ENCODE measurements around the gene LCE2D.
"Not testable (repeated sequence)": the region's sequence is repeated elsewhere in the genome, so short reads cannot be mapped to it uniquely, and the experiment has no call there.

The LCE2D gene

GRCh38 chr1:152654110-152654509 is 9.1 kb upstream of the LCE2D start:
- no peak overlapping the region for H3K27ac ChIP-seq (replicated peaks)
- H3K27me3 ChIP-seq (ENCODE audit: insufficient read depth, poor library complexity, severe bottlenecking): no peaks in the 10 kb centered on the region
- TF ChIP-seq GABPA (IDR thresholded peaks at IDR 0.05; ENCODE audit: low read depth): no peak
- no peak for TF ChIP-seq POLR2AphosphoS5 (IDR thresholded peaks at IDR 0.05; ENCODE audit: low read depth)
- TF ChIP-seq CTCF (IDR thresholded peaks at IDR 0.05; ENCODE audit: insufficient read depth, low read length): peak; percentile 52
- peak; percentile 38 to 72 for DNase-seq (ENCODE audit: low read depth in 1 of 2, low spot score in 1 of 2)
- no peak overlapping the region for H3K4me3 ChIP-seq (replicated peaks; ENCODE audit: insufficient read depth, low read length)

- Histone ChIP-seq H3K27me3 (ENCODE audit: insufficient read depth, poor library complexity, severe bottlenecking) (no peaks in the 10 kb centered on the region), H3K4me3 (replicated peaks; ENCODE audit: insufficient read depth, low read length) (no peak overlapping the region), H3K27ac (replicated peaks) (no peak overlapping the region)
- no peak for DNase-seq (ENCODE audit: low read depth in 1 of 2, low spot score in 1 of 2)
- TF ChIP-seq, protein P1, sequence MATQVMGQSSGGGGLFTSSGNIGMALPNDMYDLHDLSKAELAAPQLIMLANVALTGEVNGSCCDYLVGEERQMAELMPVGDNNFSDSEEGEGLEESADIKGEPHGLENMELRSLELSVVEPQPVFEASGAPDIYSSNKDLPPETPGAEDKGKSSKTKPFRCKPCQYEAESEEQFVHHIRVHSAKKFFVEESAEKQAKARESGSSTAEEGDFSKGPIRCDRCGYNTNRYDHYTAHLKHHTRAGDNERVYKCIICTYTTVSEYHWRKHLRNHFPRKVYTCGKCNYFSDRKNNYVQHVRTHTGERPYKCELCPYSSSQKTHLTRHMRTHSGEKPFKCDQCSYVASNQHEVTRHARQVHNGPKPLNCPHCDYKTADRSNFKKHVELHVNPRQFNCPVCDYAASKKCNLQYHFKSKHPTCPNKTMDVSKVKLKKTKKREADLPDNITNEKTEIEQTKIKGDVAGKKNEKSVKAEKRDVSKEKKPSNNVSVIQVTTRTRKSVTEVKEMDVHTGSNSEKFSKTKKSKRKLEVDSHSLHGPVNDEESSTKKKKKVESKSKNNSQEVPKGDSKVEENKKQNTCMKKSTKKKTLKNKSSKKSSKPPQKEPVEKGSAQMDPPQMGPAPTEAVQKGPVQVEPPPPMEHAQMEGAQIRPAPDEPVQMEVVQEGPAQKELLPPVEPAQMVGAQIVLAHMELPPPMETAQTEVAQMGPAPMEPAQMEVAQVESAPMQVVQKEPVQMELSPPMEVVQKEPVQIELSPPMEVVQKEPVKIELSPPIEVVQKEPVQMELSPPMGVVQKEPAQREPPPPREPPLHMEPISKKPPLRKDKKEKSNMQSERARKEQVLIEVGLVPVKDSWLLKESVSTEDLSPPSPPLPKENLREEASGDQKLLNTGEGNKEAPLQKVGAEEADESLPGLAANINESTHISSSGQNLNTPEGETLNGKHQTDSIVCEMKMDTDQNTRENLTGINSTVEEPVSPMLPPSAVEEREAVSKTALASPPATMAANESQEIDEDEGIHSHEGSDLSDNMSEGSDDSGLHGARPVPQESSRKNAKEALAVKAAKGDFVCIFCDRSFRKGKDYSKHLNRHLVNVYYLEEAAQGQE (IDR thresholded peaks at IDR 0.05; ENCODE audit: insufficient replicate concordance, low read depth): no peak
- TF ChIP-seq SPI1 (IDR thresholded peaks at IDR 0.05; ENCODE audit: borderline replicate concordance, low read depth) (no peak), CTCF (IDR thresholded peaks at IDR 0.05; ENCODE audit: insufficient read depth, low read length) (no peak), POLR2AphosphoS5 (IDR thresholded peaks at IDR 0.05; ENCODE audit: low read depth) (no peak), GABPA (IDR thresholded peaks at IDR 0.05; ENCODE audit: low read depth) (no peak)
These were observed 6.7 kb upstream of the LCE2D start for GRCh38 chr1:152656459-152656858.

DNA sequence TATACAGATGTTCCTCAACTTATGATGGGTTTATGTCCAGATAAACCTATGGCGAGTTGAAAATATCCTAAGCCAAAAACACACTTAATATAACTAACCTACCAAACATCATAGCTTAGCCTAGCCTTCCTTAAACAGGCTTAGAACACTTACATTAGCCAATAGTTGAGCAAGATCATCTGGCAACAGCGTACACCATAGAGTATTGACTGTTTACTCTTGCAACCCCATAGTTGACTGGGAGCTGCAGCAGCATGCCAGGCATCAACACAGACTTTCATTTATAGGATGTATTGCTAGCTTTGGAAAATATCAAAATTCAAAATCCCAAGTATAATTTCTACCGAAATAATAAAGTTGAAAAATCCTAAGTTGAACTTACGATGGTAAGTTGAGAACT is 5.5 kb upstream of the LCE2D start:
- no peak for DNase-seq (ENCODE audit: low read depth in 1 of 2, low spot score in 1 of 2)
- Histone ChIP-seq H3K4me3 (replicated peaks; ENCODE audit: insufficient read depth, low read length) (no peak overlapping the region), H3K27ac (replicated peaks) (no peak overlapping the region), H3K27me3 (ENCODE audit: insufficient read depth, poor library complexity, severe bottlenecking) (no peaks in the 10 kb centered on the region)
- TF ChIP-seq POLR2AphosphoS5 (IDR thresholded peaks at IDR 0.05; ENCODE audit: low read depth) (no peak), CTCF (IDR thresholded peaks at IDR 0.05; ENCODE audit: insufficient read depth, low read length) (no peak), SPI1 (IDR thresholded peaks at IDR 0.05; ENCODE audit: borderline replicate concordance, low read depth) (no peak), GABPA (IDR thresholded peaks at IDR 0.05; ENCODE audit: low read depth) (no peak)
- TF ChIP-seq, protein P1 (IDR thresholded peaks at IDR 0.05; ENCODE audit: insufficient replicate concordance, low read depth): no peak

- no peak for DNase-seq (ENCODE audit: low read depth in 1 of 2, low spot score in 1 of 2)
- Histone ChIP-seq H3K4me3 (replicated peaks; ENCODE audit: insufficient read depth, low read length) (no peak overlapping the region), H3K27me3 (ENCODE audit: insufficient read depth, poor library complexity, severe bottlenecking) (no peaks in the 10 kb centered on the region), H3K27ac (replicated peaks) (no peak overlapping the region)
- TF ChIP-seq SPI1 (IDR thresholded peaks at IDR 0.05; ENCODE audit: borderline replicate concordance, low read depth): no peak
- no peak for TF ChIP-seq GABPA (IDR thresholded peaks at IDR 0.05; ENCODE audit: low read depth)
These were observed 4.5 kb upstream of the LCE2D start for GRCh38 chr1:152658649-152659048.

- not testable (repeated sequence) for H3K27ac ChIP-seq (replicated peaks); DNase-seq (ENCODE audit: low read depth in 1 of 2, low spot score in 1 of 2); H3K4me3 ChIP-seq (replicated peaks; ENCODE audit: insufficient read depth, low read length); H3K27me3 ChIP-seq (ENCODE audit: insufficient read depth, poor library complexity, severe bottlenecking)
These were observed 3.0 kb downstream of the LCE2D start for GRCh38 chr1:152666171-152666570.
